NT2/D1 (cell line): Measurements from ENCODE around the gene BPGM.

Experiments used
- SUZ12 ChIP-seq: IDR thresholded peaks from 2 replicates; pipeline ENCODE4 v1.6.1; 2011; ENCODE audit not compliant: insufficient read length, insufficient read depth; ENCODE audit errors: extremely low read depth
- YY1 ChIP-seq: IDR thresholded peaks from 2 replicates; pipeline ENCODE4 v1.6.1; 2011; ENCODE audit not compliant: insufficient read length, insufficient read depth
- ZNF274 ChIP-seq: IDR thresholded peaks from 2 replicates; pipeline ENCODE4 v1.6.1; 2011; ENCODE audit warnings: mild to moderate bottlenecking, low read depth, low read length

DNA sequence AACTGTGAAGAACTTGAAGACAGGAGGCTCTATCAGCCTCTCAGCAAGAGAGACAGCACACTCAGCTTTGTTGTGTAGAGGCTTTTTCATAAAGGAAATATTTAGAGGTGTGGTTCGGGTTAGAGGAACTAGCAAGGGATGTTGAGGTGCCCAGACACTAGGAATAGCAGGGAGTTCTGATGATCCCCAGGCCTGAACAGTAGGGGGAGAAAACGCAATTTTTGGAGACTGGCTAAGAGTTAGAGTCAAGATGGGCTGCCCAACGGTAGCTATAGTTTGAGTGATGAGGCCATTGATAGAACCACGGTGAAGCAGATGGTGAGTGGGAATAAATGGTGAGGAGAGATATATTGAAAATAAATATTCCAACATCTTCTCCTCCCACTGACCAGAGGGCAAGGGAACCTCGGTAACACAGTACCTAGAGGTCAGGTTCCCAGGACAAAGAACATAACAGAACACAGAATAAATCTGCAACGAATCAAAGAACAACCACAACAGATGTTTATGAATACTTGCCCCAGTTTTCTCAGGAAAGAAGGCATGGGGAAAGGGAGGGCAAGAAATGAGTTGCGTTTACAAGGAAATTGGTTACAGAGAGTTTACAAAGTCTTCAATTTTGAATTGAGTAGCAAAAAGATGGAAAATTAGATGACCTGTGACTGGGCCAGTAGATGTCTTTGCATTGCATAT lies 24.2 kb upstream of the BPGM start:
- TF ChIP-seq YY1 (no peak), ZNF274 (no peak), SUZ12 (no peak)
